Muscle of back (tissue), 13 donors: ENCODE measurements around the gene SERPINB12. TPM values are rescaled to one million over a fixed set of nuclear protein-coding genes. Genes with fewer than 3 reads are reported as not detected.

Source experiments
- DNase-seq, 3 donors: peaks; one replicate each; pipeline versions ENCODE4 v3.0.0 to v3.0.0-alpha.2; 2013
- long read RNA-seq, 9 donors: transcript quantifications; one replicate each; lab custom pipeline, GENCODE V29; 2026
- polyA plus RNA-seq, 10 donors: library from polyadenylated mRNA; unstranded; fragments of 120-200 nt; gene quantifications; one replicate each; pipeline ENCODE4 v1.2.1, GENCODE V29; 2013; ENCODE audit not compliant: insufficient read length in 10 of 10

Gene SERPINB12
- 1 to 10 TPM in 1 of 10 donors, under 1 TPM in 9; 0.35 to 1.8 (median 0.57) TPM for polyA plus RNA-seq
- long read RNA-seq, donor 1: 0 reads
- long read RNA-seq, donor 2: 0 reads
- long read RNA-seq, donor 3: 0 reads
- long read RNA-seq, donor 4: 0 reads
- long read RNA-seq, donor 5: 0 reads
- long read RNA-seq, donor 6: 0 reads
- long read RNA-seq, donor 7: 0 reads
- long read RNA-seq, donor 8: 0 reads
- long read RNA-seq, donor 9: 0 reads

- no peak for DNase-seq
These were observed at the start of gene SERPINB12 for GRCh38 chr18:63542069-63542468. SERPINB12 (plus strand) TSS chr18:63542369; CDS start chr18:63556160, 13,791 bp downstream.

GRCh38 chr18:63492851-63493250, 49.3 kb upstream of the SERPINB12 start:
- DNase-seq: no peak

- no peak for DNase-seq
These were observed 46.5 kb upstream of the SERPINB12 start for GRCh38 chr18:63495675-63496074.

GRCh38 chr18:63505566-63506335, 36.4 kb upstream of the SERPINB12 start:
- no peak for DNase-seq

GRCh38 chr18:63506336-63506646, 35.9 kb upstream of the SERPINB12 start:
- no peak for DNase-seq

GRCh38 chr18:63508596-63508995, 33.6 kb upstream of the SERPINB12 start:
- peak in 1 of 3 donors; percentile 9 for DNase-seq

- peak in 2 of 3 donors; percentile 14 to 34 for DNase-seq
These were observed 30.9 kb upstream of the SERPINB12 start for GRCh38 chr18:63511285-63511684.

GRCh38 chr18:63514326-63514725, 27.8 kb upstream of the SERPINB12 start:
- DNase-seq: no peak

- DNase-seq: no peak
These were observed 27.1 kb upstream of the SERPINB12 start for GRCh38 chr18:63514888-63515678.

GRCh38 chr18:63515801-63516200, 26.4 kb upstream of the SERPINB12 start:
- DNase-seq: no peak

GRCh38 chr18:63518178-63519012, 23.8 kb upstream of the SERPINB12 start:
- DNase-seq: peak; percentile 74 to 84 (median 80)

GRCh38 chr18:63520053-63520685, 22.0 kb upstream of the SERPINB12 start:
- no peak for DNase-seq

GRCh38 chr18:63523660-63524059, 18.5 kb upstream of the SERPINB12 start:
- DNase-seq: no peak

GRCh38 chr18:63527251-63527650, 14.9 kb upstream of the SERPINB12 start:
- no peak for DNase-seq

- DNase-seq: no peak
These were observed 13.2 kb upstream of the SERPINB12 start for GRCh38 chr18:63528863-63529492.

GRCh38 chr18:63532471-63532870, 9.7 kb upstream of the SERPINB12 start:
- DNase-seq: no peak

- DNase-seq: no peak
These were observed 7.6 kb upstream of the SERPINB12 start for GRCh38 chr18:63534615-63535014.

GRCh38 chr18:63539904-63540510, 2.2 kb upstream of the SERPINB12 start:
- peak; percentile 17 to 70 (median 39) for DNase-seq

- DNase-seq: no peak
These were observed 1.8 kb downstream of the SERPINB12 start for GRCh38 chr18:63544017-63544416.

- peak in 1 of 3 donors; percentile 5 for DNase-seq
These were observed 2.8 kb downstream of the SERPINB12 start for GRCh38 chr18:63545000-63545399.
